Fibroblast of skin of scalp (primary cell): ENCODE data around the gene MAGEB3. TPM values are rescaled to one million over a fixed set of nuclear protein-coding genes. Genes with fewer than 3 reads are reported as not detected.
"Not testable (repeated sequence)": the region's sequence is repeated elsewhere in the genome, so short reads cannot be mapped to it uniquely, and the experiment has no call there.

ENCODE experiments used
- DNase-seq: peaks from one replicate; pipeline ENCODE4 v3.0.0-alpha.2; 2013
- polyA plus RNA-seq, 2 experiments: library from polyadenylated mRNA; unstranded; fragments of 120-200 nt; gene quantifications; one replicate each; pipeline ENCODE4 v1.2.1, GENCODE V29; 2013; ENCODE audit not compliant: insufficient read length in 2 of 2

MAGEB3 gene
- polyA plus RNA-seq (2013, experiment 1 of 2; ENCODE audit: insufficient read length): not detected
- polyA plus RNA-seq (2013, experiment 2 of 2; ENCODE audit: insufficient read length): not detected

- DNase-seq: no peak
Observed at GRCh38 chrX:30230395-30230794, at the start of gene MAGEB3. Gene MAGEB3 (plus strand): TSS chrX:30230657. CDS start chrX:30235925, 5,268 bp downstream.

GRCh38 chrX:30181353-30181752 is 49.1 kb upstream of the MAGEB3 start:
- DNase-seq: no peak

- no peak for DNase-seq
Observed at GRCh38 chrX:30183554-30183953, 46.9 kb upstream of the MAGEB3 start.

GRCh38 chrX:30190426-30190825 is 40.0 kb upstream of the MAGEB3 start:
- no peak for DNase-seq

- not testable (repeated sequence) for DNase-seq
Observed at GRCh38 chrX:30193910-30194309, 36.5 kb upstream of the MAGEB3 start.

- peak; percentile 3 for DNase-seq
Observed at GRCh38 chrX:30196322-30196721, 34.1 kb upstream of the MAGEB3 start.

- no peak for DNase-seq
Observed at GRCh38 chrX:30212172-30212571, 18.3 kb upstream of the MAGEB3 start.

GRCh38 chrX:30215357-30215843 is 15.1 kb upstream of the MAGEB3 start, which contains the start of gene MAGEB2:
Gene MAGEB2 (plus strand): TSS chrX:30215563. CDS start chrX:30218581, 3,018 bp downstream.
- DNase-seq: no peak

GRCh38 chrX:30217465-30217864 is 13.0 kb upstream of the MAGEB3 start:
- DNase-seq: no peak

- no peak for DNase-seq
Observed at GRCh38 chrX:30219372-30219771, 11.1 kb upstream of the MAGEB3 start.

GRCh38 chrX:30220661-30221060 is 9.8 kb upstream of the MAGEB3 start:
- DNase-seq: no peak

GRCh38 chrX:30224536-30224935 is 5.9 kb upstream of the MAGEB3 start:
- no peak for DNase-seq

- DNase-seq: no peak
Observed at GRCh38 chrX:30228526-30228925, 1.9 kb upstream of the MAGEB3 start.

- no peak for DNase-seq
Observed at GRCh38 chrX:30241724-30242415, 11.4 kb downstream of the MAGEB3 start, which contains the start of gene MAGEB4. Gene MAGEB4 (plus strand): TSS chrX:30242000. CDS start chrX:30242136, 136 bp downstream.

GRCh38 chrX:30246769-30247489 is 16.5 kb downstream of the MAGEB3 start, which contains the start of gene MAGEB1:
Gene MAGEB1 (plus strand): TSS chrX:30247146. CDS start chrX:30250494, 3,348 bp downstream.
- no peak for DNase-seq

- no peak for DNase-seq
Observed at GRCh38 chrX:30248854-30249253, 18.4 kb downstream of the MAGEB3 start.

- no peak for DNase-seq
Observed at GRCh38 chrX:30253257-30253656, 22.8 kb downstream of the MAGEB3 start.

GRCh38 chrX:30259927-30260326 is 29.5 kb downstream of the MAGEB3 start:
- DNase-seq: no peak

GRCh38 chrX:30261012-30261411 is 30.6 kb downstream of the MAGEB3 start:
- no peak for DNase-seq

GRCh38 chrX:30262763-30263162 is 32.3 kb downstream of the MAGEB3 start:
- DNase-seq: no peak

- DNase-seq: no peak
Observed at GRCh38 chrX:30270639-30271038, 40.2 kb downstream of the MAGEB3 start.

GRCh38 chrX:30275498-30275897 is 45.0 kb downstream of the MAGEB3 start:
- DNase-seq: peak; percentile 14

GRCh38 chrX:30278365-30278764 is 47.9 kb downstream of the MAGEB3 start:
- no peak for DNase-seq
